ENCODE data around the gene ADAMTS10. TPM values are rescaled to one million over a fixed set of nuclear protein-coding genes. Genes with fewer than 3 reads are reported as not detected.

ADAMTS10 gene
- total and polyA plus RNA-seq, 2 of the 8 experiments (the other 6 are each of a cell fraction or from before 2014, with no cell fraction given) = 6.9 to 17.4 TPM

- TF ChIP-seq BACH1 (IDR thresholded peaks at IDR 0.05; ENCODE audit: low read length) (no peak), SAP30 (IDR thresholded peaks at IDR 0.05; ENCODE audit: insufficient read depth, insufficient replicate concordance, low read length) (no peak), RXRA (IDR thresholded peaks at IDR 0.05; ENCODE audit: insufficient read depth, low read depth, low read length) (no peak), ASH2L (IDR thresholded peaks at IDR 0.05; ENCODE audit: low read length) (no peak)
Measured at GRCh38 chr19:8569066-8569771, 41.3 kb downstream of the ADAMTS10 start (continued).
